Activated naive CD4-positive, alpha-beta T cell treated with anti-CD3 and anti-CD28 coated beads for 36 hours (primary cell): ENCODE results near the gene KIAA1755. TPM values are rescaled to one million over a fixed set of nuclear protein-coding genes. Genes with fewer than 3 reads are reported as not detected.

Experiments
- CTCF ChIA-PET: fragments of 350-600 bp; sonication (Branson Sonifier 250); formaldehyde crosslinking; loops from one replicate; lab custom pipeline; 2021; ENCODE audit warnings: antibody characterized with exemption; lab: Charles Lee
- DNase-seq: peaks from one replicate; pipeline ENCODE4 v3.0.0-alpha.2; 2020
- H3K27ac Mint-ChIP-seq: one replicate; pipeline ENCODE4 v1.8.0; 2021; ENCODE audit warnings: mild to moderate bottlenecking, mixed read lengths
- H3K27me3 Mint-ChIP-seq: one replicate; pipeline ENCODE4 v1.8.0; 2021; ENCODE audit warnings: low read depth, mixed read lengths
- H3K36me3 Mint-ChIP-seq: one replicate; pipeline ENCODE4 v1.8.0; 2021; ENCODE audit warnings: low read depth, mixed read lengths
- H3K4me1 Mint-ChIP-seq: one replicate; pipeline ENCODE4 v1.8.0; 2021; ENCODE audit warnings: low read depth, mixed read lengths
- H3K4me3 Mint-ChIP-seq: one replicate; pipeline ENCODE4 v1.8.0; 2021; ENCODE audit warnings: mild to moderate bottlenecking, moderate library complexity, mixed read lengths
- H3K9me3 Mint-ChIP-seq: one replicate; pipeline ENCODE4 v1.8.0; 2021; ENCODE audit warnings: mixed read lengths
- intact Hi-C: fragments of 100-400 bp; cut with micrococcal nuclease; formaldehyde crosslinking; loops from one replicate; pipeline ENCODE4 v1.15.1; 2023
- total RNA-seq, 2 experiments: library from RNA; stranded (reverse); gene quantifications; one replicate each; pipeline ENCODE4 v1.2.3, GENCODE V29; 2021

The KIAA1755 gene
- total RNA-seq, 2 experiments from 2014 or later = not detected

GRCh38 chr20:38225900-38226263, 34.7 kb downstream of the KIAA1755 start:
- DNase-seq = no peak
- intact Hi-C loops = no loop called here
- no peaks in the 10 kb centered on the region for H3K4me1 Mint-ChIP-seq
- no peak overlapping the region for H3K4me3 Mint-ChIP-seq
- no peak overlapping the region for H3K27ac Mint-ChIP-seq
- H3K27me3 Mint-ChIP-seq = peaks cover 4% of the 10 kb centered on the region
- no peaks in the 10 kb centered on the region for H3K36me3 Mint-ChIP-seq
- CTCF ChIA-PET = interaction anchor here (0.6 to 1.2 kb wide), 5 partner anchors 10 to 233 kb away, joined by 3 to 5 read pairs (median 3); no protein-coding TSS in a partner anchor
- H3K9me3 Mint-ChIP-seq = no peaks in the 10 kb centered on the region

DNA sequence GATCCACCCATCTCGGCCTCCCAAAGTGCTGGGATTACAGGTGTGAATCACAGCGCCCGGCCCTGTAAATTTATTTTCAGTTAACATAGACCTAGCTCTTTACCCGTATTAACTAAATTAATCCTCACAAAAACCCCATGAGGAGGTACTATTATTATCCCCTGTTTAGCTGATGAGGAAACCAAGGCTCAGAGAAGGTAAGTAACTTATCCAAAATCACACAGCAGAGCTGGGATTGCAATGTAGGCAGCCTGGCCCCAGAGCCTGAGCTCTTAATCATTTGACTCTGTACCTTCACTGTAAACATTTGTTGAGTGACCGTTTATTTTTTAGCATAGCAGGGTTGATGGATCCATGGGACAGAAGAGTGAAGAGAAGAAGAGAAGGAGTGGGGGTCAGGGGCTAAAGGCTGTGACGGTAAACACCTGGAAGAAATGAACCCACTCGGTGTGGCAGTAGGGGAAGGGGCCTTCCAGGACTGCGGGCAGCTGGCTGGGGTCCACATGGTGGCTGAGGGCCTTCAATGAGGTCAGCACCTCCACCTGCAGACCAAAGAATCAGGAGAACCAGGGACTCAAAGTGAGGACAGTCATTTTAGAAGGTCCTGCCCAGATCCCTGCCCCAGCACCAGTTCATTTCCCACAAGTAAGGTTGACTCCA, 35.2 kb downstream of the KIAA1755 start:
- no peaks in the 10 kb centered on the region for H3K36me3 Mint-ChIP-seq
- H3K4me3 Mint-ChIP-seq = no peak overlapping the region
- CTCF ChIA-PET = interaction anchor here (0.6 to 5.8 kb wide), 6 partner anchors 9 to 518 kb away, joined by 3 to 18 read pairs (median 4); no protein-coding TSS in a partner anchor
- DNase-seq = no peak
- H3K9me3 Mint-ChIP-seq = no peaks in the 10 kb centered on the region
- H3K27me3 Mint-ChIP-seq = peaks cover 4% of the 10 kb centered on the region
- H3K27ac Mint-ChIP-seq = no peak overlapping the region
- no peaks in the 10 kb centered on the region for H3K4me1 Mint-ChIP-seq
- intact Hi-C loops = no loop called here

GRCh38 chr20:38224531-38224930, 36.0 kb downstream of the KIAA1755 start:
- no peaks in the 10 kb centered on the region for H3K27me3 Mint-ChIP-seq
- H3K4me3 Mint-ChIP-seq = no peak overlapping the region
- no peaks in the 10 kb centered on the region for H3K36me3 Mint-ChIP-seq
- no peak overlapping the region for H3K27ac Mint-ChIP-seq
- H3K4me1 Mint-ChIP-seq = no peaks in the 10 kb centered on the region
- intact Hi-C loops = loop anchor here (5.0 kb wide), 3 partner anchors 152 to 662 kb away; no protein-coding TSS in a partner anchor
- CTCF ChIA-PET = interaction anchor here (0.6 to 5.8 kb wide), 7 partner anchors 9 to 517 kb away, joined by 3 to 18 read pairs (median 3); no protein-coding TSS in a partner anchor
- no peak for DNase-seq
- no peaks in the 10 kb centered on the region for H3K9me3 Mint-ChIP-seq

DNA sequence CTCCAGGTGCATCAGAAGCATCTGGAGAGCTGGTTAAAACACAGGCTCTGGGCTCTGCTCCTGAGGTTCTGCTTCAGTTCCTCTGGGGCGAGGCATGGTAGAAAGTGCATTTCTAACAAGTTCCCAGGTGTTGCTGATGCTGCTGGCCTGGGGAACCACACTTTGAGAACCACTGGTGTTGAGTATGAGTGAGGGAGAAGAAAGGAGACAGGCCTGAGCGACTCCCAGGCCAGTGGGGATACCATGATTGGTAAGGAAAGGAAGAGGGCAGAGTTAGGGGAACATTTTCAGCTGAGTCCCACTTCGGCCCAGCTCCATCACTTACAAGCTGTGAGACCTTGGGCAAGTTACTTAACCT, 36.8 kb downstream of the KIAA1755 start:
- Mint-ChIP-seq H3K9me3 (no peaks in the 10 kb centered on the region), H3K27ac (no peak overlapping the region), H3K4me1 (no peaks in the 10 kb centered on the region), H3K4me3 (no peak overlapping the region), H3K36me3 (no peaks in the 10 kb centered on the region), H3K27me3 (no peaks in the 10 kb centered on the region)
- CTCF ChIA-PET = interaction anchor here (0.9 to 5.8 kb wide), 7 partner anchors 10 to 660 kb away, joined by 3 to 30 read pairs (median 4); no protein-coding TSS in a partner anchor
- DNase-seq = no peak
- intact Hi-C loops = loop anchor here (5.0 kb wide), 3 partner anchors 151 to 661 kb away; no protein-coding TSS in a partner anchor

DNA sequence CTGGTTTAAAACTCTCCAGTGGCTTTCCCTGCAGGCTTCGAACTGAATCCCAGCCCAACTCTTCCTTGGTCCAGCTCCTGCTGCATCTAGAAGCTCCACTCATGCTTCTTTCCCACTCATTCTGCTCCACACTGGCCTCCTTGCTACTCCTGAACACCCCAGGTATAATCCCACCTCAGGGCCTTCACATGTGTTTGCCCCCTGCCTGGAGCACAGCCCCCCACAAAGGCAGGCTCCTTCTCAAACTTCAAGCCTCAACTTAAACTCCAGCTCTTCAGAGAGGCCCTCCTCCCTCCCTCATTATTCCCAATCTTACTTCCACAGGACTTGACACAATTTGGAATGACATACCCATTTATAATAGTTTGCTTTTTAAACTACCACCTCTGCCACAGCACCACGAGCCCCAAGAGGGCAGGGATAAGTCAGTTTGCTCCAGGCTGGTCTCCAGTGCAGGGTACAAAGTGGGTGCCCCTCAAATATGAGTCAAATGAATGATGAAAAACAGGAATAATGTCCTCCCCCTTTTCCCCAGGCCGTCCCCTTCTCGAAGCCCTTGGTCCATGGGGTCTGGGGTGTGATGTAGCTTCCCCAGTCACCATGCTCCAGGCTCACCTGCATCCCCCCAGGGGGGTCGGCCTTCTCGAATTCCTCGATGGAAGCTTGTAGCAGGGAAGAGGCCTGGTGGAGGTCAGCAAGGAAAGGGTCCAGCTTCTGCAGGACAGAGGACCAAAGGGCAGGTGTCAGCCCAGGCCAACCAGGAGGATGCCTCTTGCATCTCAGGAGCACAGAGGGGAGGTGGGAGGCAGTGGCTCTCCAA, 37.4 kb downstream of the KIAA1755 start:
- no peaks in the 10 kb centered on the region for H3K27me3 Mint-ChIP-seq
- no peaks in the 10 kb centered on the region for H3K9me3 Mint-ChIP-seq
- CTCF ChIA-PET = interaction anchor here (0.6 to 5.8 kb wide), 9 partner anchors 21 to 659 kb away, joined by 3 to 32 read pairs (median 8); no protein-coding TSS in a partner anchor
- H3K4me1 Mint-ChIP-seq = no peaks in the 10 kb centered on the region
- H3K36me3 Mint-ChIP-seq = no peaks in the 10 kb centered on the region
- DNase-seq = no peak
- H3K4me3 Mint-ChIP-seq = no peak overlapping the region
- intact Hi-C loops = loop anchor here (1.0 to 5.0 kb wide), 5 partner anchors 151 to 661 kb away; no protein-coding TSS in a partner anchor
- no peak overlapping the region for H3K27ac Mint-ChIP-seq

DNA sequence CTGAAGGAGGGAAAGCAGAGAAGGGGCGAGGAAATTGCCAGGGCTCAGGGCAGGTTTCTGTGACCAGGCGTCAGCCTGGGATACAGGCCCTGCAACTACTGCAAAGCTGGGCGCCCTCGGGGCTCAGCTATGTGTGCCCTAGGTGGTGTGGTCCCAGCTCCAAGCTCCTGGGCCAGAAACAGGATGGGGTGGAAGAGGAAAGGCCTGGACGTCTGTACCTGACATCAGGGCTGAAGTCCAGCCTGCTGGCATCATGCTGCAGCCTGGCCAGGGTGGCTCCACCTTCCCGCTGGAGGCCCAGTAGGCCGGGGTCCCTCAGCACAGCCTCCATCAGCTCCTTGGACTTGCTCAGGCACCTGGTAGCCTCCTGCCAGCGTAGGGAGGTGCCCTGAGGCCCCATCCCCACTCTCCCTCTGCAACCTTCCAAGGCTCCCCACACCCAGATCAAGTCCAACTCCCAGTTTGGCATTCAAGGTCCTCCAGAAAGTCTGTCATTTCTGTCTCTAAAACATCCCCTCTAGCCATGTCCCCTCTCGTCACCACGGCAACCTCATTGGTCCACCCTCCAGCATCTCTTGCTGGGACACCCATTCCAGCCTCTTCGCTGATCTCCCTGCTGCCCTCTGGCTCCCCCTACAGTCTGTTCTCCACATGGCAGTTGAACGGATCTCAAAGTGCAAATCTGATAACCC, 38.2 kb downstream of the KIAA1755 start:
- H3K27ac Mint-ChIP-seq = no peak overlapping the region

GRCh38 chr20:38221119-38221589, 39.4 kb downstream of the KIAA1755 start:
- Mint-ChIP-seq H3K27ac (no peak overlapping the region), H3K4me1 (no peaks in the 10 kb centered on the region)

More for the DNA sequence above, 38.2 kb downstream of the KIAA1755 start:
- H3K4me1 Mint-ChIP-seq = no peaks in the 10 kb centered on the region
- H3K4me3 Mint-ChIP-seq = no peak overlapping the region
- DNase-seq = peak; percentile 76
- no peaks in the 10 kb centered on the region for H3K27me3 Mint-ChIP-seq
- no peaks in the 10 kb centered on the region for H3K36me3 Mint-ChIP-seq
- intact Hi-C loops = loop anchor here (1.0 to 5.0 kb wide), 5 partner anchors 150 to 660 kb away; no protein-coding TSS in a partner anchor
- CTCF ChIA-PET = interaction anchor here (0.6 to 5.8 kb wide), 33 partner anchors 7 to 656 kb away, joined by 3 to 32 read pairs (median 4); partner anchors contain the start of genes RPRD1B and TTI1
- no peaks in the 10 kb centered on the region for H3K9me3 Mint-ChIP-seq

GRCh38 chr20:38220587-38221118, 39.9 kb downstream of the KIAA1755 start:
- no peaks in the 10 kb centered on the region for H3K36me3 Mint-ChIP-seq
- H3K9me3 Mint-ChIP-seq = no peaks in the 10 kb centered on the region
- intact Hi-C loops = loop anchor here (5.0 kb wide), 3 partner anchors 148 to 658 kb away; no protein-coding TSS in a partner anchor
- H3K4me3 Mint-ChIP-seq = no peak overlapping the region
- no peaks in the 10 kb centered on the region for H3K4me1 Mint-ChIP-seq
- CTCF ChIA-PET = interaction anchor here (0.6 to 5.8 kb wide), 38 partner anchors 9 to 658 kb away, joined by 3 to 32 read pairs (median 4); partner anchors contain the start of genes RPRD1B and TTI1
- H3K27ac Mint-ChIP-seq = no peak overlapping the region
- no peak for DNase-seq
- no peaks in the 10 kb centered on the region for H3K27me3 Mint-ChIP-seq

More at GRCh38 chr20:38221119-38221589, 39.4 kb downstream of the KIAA1755 start:
- intact Hi-C loops = loop anchor here (5.0 kb wide), 3 partner anchors 149 to 659 kb away; no protein-coding TSS in a partner anchor
- Mint-ChIP-seq H3K9me3 (no peaks in the 10 kb centered on the region), H3K4me3 (no peak overlapping the region), H3K36me3 (no peaks in the 10 kb centered on the region), H3K27me3 (no peaks in the 10 kb centered on the region)
- CTCF ChIA-PET = interaction anchor here (0.6 to 5.8 kb wide), 53 partner anchors 9 to 662 kb away, joined by 3 to 32 read pairs (median 4); partner anchors contain the start of genes RPRD1B and TTI1
- DNase-seq = peak; percentile 76

GRCh38 chr20:38219006-38219950, 41.3 kb downstream of the KIAA1755 start:
- no peak overlapping the region for H3K27ac Mint-ChIP-seq
- DNase-seq = no peak
- no peak overlapping the region for H3K4me3 Mint-ChIP-seq
- intact Hi-C loops = no loop called here
- no peaks in the 10 kb centered on the region for H3K27me3 Mint-ChIP-seq
- H3K9me3 Mint-ChIP-seq = no peaks in the 10 kb centered on the region
- no peaks in the 10 kb centered on the region for H3K36me3 Mint-ChIP-seq
- H3K4me1 Mint-ChIP-seq = no peaks in the 10 kb centered on the region
- CTCF ChIA-PET = interaction anchor here (0.6 to 5.8 kb wide), 9 partner anchors 11 to 1073 kb away, joined by 3 to 32 read pairs (median 6); no protein-coding TSS in a partner anchor

DNA sequence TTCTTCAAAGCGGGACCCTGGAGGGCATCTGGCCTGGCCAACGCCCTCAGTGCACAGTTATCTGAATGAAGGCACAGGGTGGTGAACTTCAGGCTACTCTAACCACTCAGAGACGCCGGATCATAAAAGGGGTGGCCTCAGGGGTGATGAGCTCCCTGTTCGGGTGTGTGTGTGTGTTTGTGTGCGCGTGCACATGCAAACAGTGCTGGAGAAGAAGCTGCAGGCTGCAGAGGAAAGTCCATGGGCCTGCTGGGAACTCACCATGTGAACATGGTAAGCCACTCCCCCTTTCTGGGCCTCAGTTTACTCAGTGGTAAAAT, 42.0 kb downstream of the KIAA1755 start:
- no peaks in the 10 kb centered on the region for H3K9me3 Mint-ChIP-seq
- no peak overlapping the region for H3K4me3 Mint-ChIP-seq
- H3K27me3 Mint-ChIP-seq = no peaks in the 10 kb centered on the region
- CTCF ChIA-PET = interaction anchor here (5.3 kb wide), 1 partner anchor 653 kb away, joined by 32 read pairs; no protein-coding TSS in a partner anchor
- no peaks in the 10 kb centered on the region for H3K4me1 Mint-ChIP-seq
- no peaks in the 10 kb centered on the region for H3K36me3 Mint-ChIP-seq
- no peak for DNase-seq
- H3K27ac Mint-ChIP-seq = no peak overlapping the region
- intact Hi-C loops = no loop called here
